ENCODE results near the gene ENKUR.

Gene ENKUR

GRCh38 chr10:25046641-25047040 is 30.7 kb upstream of the ENKUR start:
- no peak for TF ChIP-seq GATA2 (IDR thresholded peaks at IDR 0.05; ENCODE audit: low read depth, low read length)
- TF ChIP-seq GATA3 (IDR thresholded peaks at IDR 0.05; ENCODE audit: low read depth, low read length): no peak

- no peak for TF ChIP-seq GATA2 (IDR thresholded peaks at IDR 0.05; ENCODE audit: low read depth, low read length)
- no peak for TF ChIP-seq GATA3 (IDR thresholded peaks at IDR 0.05; ENCODE audit: low read depth, low read length)
Measured at GRCh38 chr10:25039531-25039930, 23.6 kb upstream of the ENKUR start.

GRCh38 chr10:25038325-25038724 is 22.4 kb upstream of the ENKUR start:
- TF ChIP-seq GATA3 (IDR thresholded peaks at IDR 0.05; ENCODE audit: low read depth, low read length) (no peak), GATA2 (IDR thresholded peaks at IDR 0.05; ENCODE audit: low read depth, low read length) (no peak)

- TF ChIP-seq GATA2 (IDR thresholded peaks at IDR 0.05; ENCODE audit: low read depth, low read length): no peak
Measured at GRCh38 chr10:25036381-25036780, 20.4 kb upstream of the ENKUR start.

- TF ChIP-seq GATA3 (IDR thresholded peaks at IDR 0.05; ENCODE audit: low read depth, low read length) (no peak), GATA2 (IDR thresholded peaks at IDR 0.05; ENCODE audit: low read depth, low read length) (no peak)
Measured at GRCh38 chr10:25029519-25029918, 13.6 kb upstream of the ENKUR start.

GRCh38 chr10:25028711-25029110 is 12.8 kb upstream of the ENKUR start:
- TF ChIP-seq GATA2 (IDR thresholded peaks at IDR 0.05; ENCODE audit: low read depth, low read length) (no peak), GATA3 (IDR thresholded peaks at IDR 0.05; ENCODE audit: low read depth, low read length) (no peak)

GRCh38 chr10:25026463-25026862 is 10.5 kb upstream of the ENKUR start:
- TF ChIP-seq GATA2 (IDR thresholded peaks at IDR 0.05; ENCODE audit: low read depth, low read length): no peak
- TF ChIP-seq GATA3 (IDR thresholded peaks at IDR 0.05; ENCODE audit: low read depth, low read length): no peak

- no peak for TF ChIP-seq GATA2 (IDR thresholded peaks at IDR 0.05; ENCODE audit: low read depth, low read length)
- TF ChIP-seq GATA3 (IDR thresholded peaks at IDR 0.05; ENCODE audit: low read depth, low read length): no peak
Measured at GRCh38 chr10:25024528-25024927, 8.6 kb upstream of the ENKUR start.

GRCh38 chr10:25023278-25023677 is 7.3 kb upstream of the ENKUR start:
- no peak for TF ChIP-seq GATA3 (IDR thresholded peaks at IDR 0.05; ENCODE audit: low read depth, low read length)

- TF ChIP-seq GATA2 (IDR thresholded peaks at IDR 0.05; ENCODE audit: low read depth, low read length) (no peak), GATA3 (IDR thresholded peaks at IDR 0.05; ENCODE audit: low read depth, low read length) (no peak)
Measured at GRCh38 chr10:25018703-25019102, 2.7 kb upstream of the ENKUR start.

- TF ChIP-seq GATA3 (IDR thresholded peaks at IDR 0.05; ENCODE audit: low read depth, low read length) (no peak), GATA2 (IDR thresholded peaks at IDR 0.05; ENCODE audit: low read depth, low read length) (no peak)
Measured at GRCh38 chr10:25017661-25018060, 1.7 kb upstream of the ENKUR start.

- TF ChIP-seq GATA2 (IDR thresholded peaks at IDR 0.05; ENCODE audit: low read depth, low read length): no peak
- TF ChIP-seq GATA3 (IDR thresholded peaks at IDR 0.05; ENCODE audit: low read depth, low read length): no peak
Measured at GRCh38 chr10:25017154-25017590, 1.2 kb upstream of the ENKUR start.

GRCh38 chr10:25016376-25017153 is 607 bp upstream of the ENKUR start, which contains the start of gene THNSL1:
TSS of gene THNSL1 (plus strand) at chr10:25016612. CDS start at chr10:25023224, 6,612 bp downstream.
- TF ChIP-seq GATA3 (IDR thresholded peaks at IDR 0.05; ENCODE audit: low read depth, low read length) (no peak), GATA2 (IDR thresholded peaks at IDR 0.05; ENCODE audit: low read depth, low read length) (no peak)

GRCh38 chr10:25014579-25014978 is 1.4 kb downstream of the ENKUR start:
- TF ChIP-seq GATA2 (IDR thresholded peaks at IDR 0.05; ENCODE audit: low read depth, low read length) (no peak), GATA3 (IDR thresholded peaks at IDR 0.05; ENCODE audit: low read depth, low read length) (peak; percentile 43; the same call in 1 of the 2 replicates)

- no peak for TF ChIP-seq GATA2 (IDR thresholded peaks at IDR 0.05; ENCODE audit: low read depth, low read length)
- TF ChIP-seq GATA3 (IDR thresholded peaks at IDR 0.05; ENCODE audit: low read depth, low read length): no peak
Measured at GRCh38 chr10:24998044-24998443, 17.9 kb downstream of the ENKUR start.

All from SH-SY5Y (cell line).